GM10248 (cell line): Measurements from ENCODE around the gene PLSCR3.

Experiments
- CTCF ChIA-PET: fragments of 300-600 bp; sonication (Branson Sonifier 250); formaldehyde crosslinking; extraction: SDS; loops from one replicate; lab custom pipeline; 2021; ENCODE audit warnings: antibody characterized with exemption; lab: Yijun Ruan, JAX
- POLR2A ChIA-PET: fragments of 350-650 bp; sonication (Branson Sonifier 250); formaldehyde crosslinking; extraction: SDS; loops from one replicate; lab custom pipeline; 2020; ENCODE audit warnings: antibody characterized with exemption; lab: Yijun Ruan, JAX
- DNase-seq: peaks from one replicate; pipeline ENCODE4 v3.0.0; 2012; ENCODE audit errors: extremely low spot score
- TF ChIP-seq, protein P1 (sequence below): IDR thresholded peaks from 2 replicates; pipeline ENCODE4 v1.5.1; 2012; ENCODE audit warnings: mild to moderate bottlenecking, low read depth; ENCODE audit errors: extremely low read depth, missing control alignments, control extremely low read depth

PLSCR3 gene

DNA sequence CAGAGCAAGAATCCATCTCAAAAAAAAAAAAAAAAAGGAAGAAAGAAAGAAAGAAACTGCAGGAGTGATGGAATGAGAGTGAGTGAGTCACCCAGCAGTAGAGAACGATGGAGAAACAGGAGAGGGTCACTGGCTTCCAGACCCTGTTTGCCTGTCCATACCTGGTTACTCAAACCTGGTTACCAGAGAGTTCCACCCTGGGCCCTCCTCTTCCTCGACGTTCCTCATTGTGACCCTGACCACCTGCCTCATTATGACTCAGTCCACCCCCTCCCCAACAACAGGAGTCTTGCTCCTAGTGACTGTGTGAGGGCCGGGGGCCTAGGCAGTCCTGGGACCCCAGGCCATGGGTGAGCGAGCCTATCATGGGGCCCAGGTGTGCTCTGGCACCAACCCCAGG is 34.2 kb upstream of the PLSCR3 start, which contains the start of gene SPEM3:
Gene SPEM3, plus strand, starts transcription at position 301 of the 400 bp plus-strand sequence. Its CDS starts 46 bp downstream, at position 347.
- ChIA-PET CTCF (interaction anchor here (0.8 to 1.0 kb wide), 2 partner anchors 73 to 132 kb away, joined by 3 read pairs; no protein-coding TSS in a partner anchor), POLR2A (no interaction called here)
- TF ChIP-seq, protein P1, sequence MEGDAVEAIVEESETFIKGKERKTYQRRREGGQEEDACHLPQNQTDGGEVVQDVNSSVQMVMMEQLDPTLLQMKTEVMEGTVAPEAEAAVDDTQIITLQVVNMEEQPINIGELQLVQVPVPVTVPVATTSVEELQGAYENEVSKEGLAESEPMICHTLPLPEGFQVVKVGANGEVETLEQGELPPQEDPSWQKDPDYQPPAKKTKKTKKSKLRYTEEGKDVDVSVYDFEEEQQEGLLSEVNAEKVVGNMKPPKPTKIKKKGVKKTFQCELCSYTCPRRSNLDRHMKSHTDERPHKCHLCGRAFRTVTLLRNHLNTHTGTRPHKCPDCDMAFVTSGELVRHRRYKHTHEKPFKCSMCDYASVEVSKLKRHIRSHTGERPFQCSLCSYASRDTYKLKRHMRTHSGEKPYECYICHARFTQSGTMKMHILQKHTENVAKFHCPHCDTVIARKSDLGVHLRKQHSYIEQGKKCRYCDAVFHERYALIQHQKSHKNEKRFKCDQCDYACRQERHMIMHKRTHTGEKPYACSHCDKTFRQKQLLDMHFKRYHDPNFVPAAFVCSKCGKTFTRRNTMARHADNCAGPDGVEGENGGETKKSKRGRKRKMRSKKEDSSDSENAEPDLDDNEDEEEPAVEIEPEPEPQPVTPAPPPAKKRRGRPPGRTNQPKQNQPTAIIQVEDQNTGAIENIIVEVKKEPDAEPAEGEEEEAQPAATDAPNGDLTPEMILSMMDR: no peak
- no peak for DNase-seq

DNA sequence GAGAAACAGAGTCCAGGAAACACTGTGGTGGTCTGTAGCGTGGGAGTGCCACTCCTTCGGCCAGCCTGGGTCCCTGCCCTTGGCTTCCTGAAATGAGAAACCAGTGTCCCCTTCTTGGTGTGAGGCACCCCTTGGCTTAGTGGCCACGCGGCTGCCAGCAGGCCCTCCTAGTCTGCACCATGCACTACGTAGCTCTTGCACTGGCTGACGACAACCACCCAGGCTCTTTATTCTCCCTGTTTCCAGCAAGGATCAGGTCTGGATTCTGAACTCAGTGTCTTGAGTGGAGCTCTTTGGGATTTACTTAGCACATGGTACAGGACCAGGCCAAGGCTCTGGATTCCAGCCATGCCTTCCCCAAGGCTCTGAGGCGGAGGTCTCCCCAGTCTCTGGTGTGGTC is 33.2 kb upstream of the PLSCR3 start:
- DNase-seq: no peak
- ChIA-PET CTCF (interaction anchor here (0.6 to 4.1 kb wide), 4 partner anchors 9 to 72 kb away, joined by 3 to 19 read pairs (median 3); partner anchors contain the start of genes TMEM102 and TMEM95), POLR2A (no interaction called here)
- TF ChIP-seq, protein P1: no peak

- POLR2A ChIA-PET: no interaction called here
- TF ChIP-seq, protein P1: no peak
- no peak for DNase-seq
- CTCF ChIA-PET: interaction anchor here (0.6 to 4.1 kb wide), 4 partner anchors 9 to 71 kb away, joined by 3 to 19 read pairs (median 3); partner anchors contain the start of genes TMEM102 and TMEM95
Observed at GRCh38 chr17:7426896-7427489, 32.7 kb upstream of the PLSCR3 start.

DNA sequence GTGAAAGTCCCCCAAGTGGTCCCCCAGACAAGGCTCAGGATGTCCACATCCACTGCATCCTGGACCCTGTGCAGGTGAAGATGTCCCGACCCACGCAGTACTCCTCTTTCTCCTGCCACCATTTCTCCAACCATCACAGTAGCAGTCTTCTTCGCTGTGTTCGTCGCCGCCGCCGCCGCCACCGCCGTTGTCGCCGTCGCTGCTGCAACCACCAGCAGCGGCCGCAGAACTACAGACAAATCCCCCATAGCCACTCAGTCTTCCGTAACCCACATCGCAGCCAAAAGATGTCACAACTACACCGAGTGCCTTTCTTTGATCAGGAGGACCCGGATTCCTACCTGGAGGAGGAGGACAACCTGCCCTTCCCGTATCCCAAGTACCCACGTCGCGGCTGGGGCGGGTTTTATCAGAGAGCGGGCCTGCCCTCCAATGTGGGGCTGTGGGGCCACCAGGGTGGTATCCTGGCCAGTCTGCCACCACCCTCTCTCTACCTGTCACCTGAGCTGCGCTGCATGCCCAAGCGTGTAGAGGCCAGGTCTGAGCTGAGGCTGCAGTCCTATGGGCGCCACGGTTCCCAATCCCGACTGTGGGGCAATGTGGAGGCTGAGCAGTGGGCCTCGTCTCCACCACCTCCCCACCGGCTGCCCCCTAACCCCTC is 32.0 kb upstream of the PLSCR3 start:
- no peak for DNase-seq
- ChIA-PET CTCF (interaction anchor here (1.5 to 4.1 kb wide), 2 partner anchors 10 to 15 kb away, joined by 3 to 19 read pairs; partner anchors contain the start of gene TMEM102), POLR2A (no interaction called here)
- TF ChIP-seq, protein P1: no peak

DNA sequence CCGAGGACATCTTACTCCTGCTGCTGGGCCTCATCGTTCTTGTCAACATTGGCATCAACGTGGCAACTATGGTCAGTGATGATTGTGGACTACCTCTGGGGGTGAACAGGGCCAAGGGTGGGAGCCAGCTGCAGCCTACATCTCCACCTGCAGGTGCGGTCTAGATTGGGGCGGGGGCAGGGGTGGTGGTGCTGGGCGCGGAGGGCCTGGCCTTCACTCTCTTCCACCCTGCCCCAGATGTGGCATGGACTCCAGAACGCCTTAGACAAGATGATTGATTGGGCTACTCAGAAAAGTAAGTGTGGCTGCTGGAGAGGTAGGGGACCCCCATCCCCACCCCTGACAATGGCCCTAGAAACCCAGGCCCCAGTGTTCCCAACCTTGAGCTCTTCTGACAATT is 31.4 kb upstream of the PLSCR3 start:
- ChIA-PET POLR2A (interaction anchor here (0.6 to 1.1 kb wide), 2 partner anchors 58 to 235 kb away, joined by 4 read pairs; partner anchors contain the start of gene POLR2A), CTCF (interaction anchor here (1.1 to 4.1 kb wide), 4 partner anchors 10 to 135 kb away, joined by 3 to 19 read pairs (median 4); partner anchors contain the start of genes FGF11 and TMEM102)
- DNase-seq: no peak
- TF ChIP-seq, protein P1: no peak

DNA sequence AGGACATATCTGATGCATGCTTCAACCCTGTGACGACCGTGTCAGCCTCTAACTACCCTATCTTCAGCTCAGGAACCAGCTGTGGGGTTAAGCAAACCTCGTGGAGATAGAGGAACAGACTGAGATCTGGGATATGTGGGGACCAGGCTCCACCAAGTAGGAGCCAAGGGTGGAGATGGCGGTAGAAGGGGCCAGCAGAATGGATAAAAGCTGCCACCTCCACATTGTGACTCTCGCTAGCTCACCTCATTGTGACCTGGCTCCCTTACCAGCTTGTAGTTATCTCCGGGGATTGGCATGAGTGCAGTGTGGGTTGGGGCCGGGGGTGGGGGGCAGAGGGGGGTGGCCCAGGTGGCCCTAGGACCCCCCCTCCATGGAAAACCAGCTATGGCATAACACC is 31.0 kb upstream of the PLSCR3 start, which contains the start of gene SPEM2:
Gene SPEM2, plus strand, starts transcription at position 301 of the 400 bp plus-strand sequence. Its CDS starts 73 bp downstream, at position 374.
- no peak for DNase-seq
- TF ChIP-seq, protein P1: no peak
- ChIA-PET CTCF (interaction anchor here (1.1 to 4.1 kb wide), 4 partner anchors 11 to 135 kb away, joined by 3 to 19 read pairs (median 4); partner anchors contain the start of genes FGF11 and TMEM102), POLR2A (interaction anchor here (0.6 to 1.1 kb wide), 2 partner anchors 59 to 236 kb away, joined by 4 read pairs; partner anchors contain the start of gene POLR2A)
